Right atrium auricular region (tissue), 2 donors: Measurements from ENCODE around the gene CUL5. TPM values are rescaled to one million over a fixed set of nuclear protein-coding genes. Genes with fewer than 3 reads are reported as not detected.
A peak's percentile ranks its signal among the peaks of the same experiment; 100 is the strongest.
"Not testable (repeated sequence)": the region's sequence is repeated elsewhere in the genome, so short reads cannot be mapped to it uniquely, and the experiment has no call there.

ENCODE experiments used
- DNase-seq: peaks from one replicate; pipeline ENCODE4 v3.0.0-alpha.2; 2019; ENCODE audit warnings: low spot score
- H3K27ac ChIP-seq, 2 donors: fragments of 200-600 bp; sonication (generic); 1 replicate in 1 of 2; 2 replicates in 1 of 2; pipeline ENCODE4 v1.5.1; 2016 to 2019
- H3K27me3 ChIP-seq, 2 donors: fragments of 200-600 bp; sonication (generic); one replicate each; pipeline versions ENCODE4 v1.5.1 to v1.6.0; 2017 to 2019
- H3K36me3 ChIP-seq: fragments of 200-600 bp; sonication (generic); one replicate; pipeline ENCODE4 v1.5.1; 2016
- H3K4me1 ChIP-seq, 2 donors: fragments of 200-600 bp; sonication (generic); one replicate each; pipeline versions ENCODE4 v1.5.1 to v1.6.0; 2017 to 2019
- H3K4me3 ChIP-seq, 2 donors: fragments of 200-600 bp; sonication (generic); 1 replicate in 1 of 2; 2 replicates in 1 of 2; pipeline ENCODE4 v1.5.1; 2017 to 2019; ENCODE audit warnings: mild to moderate bottlenecking in 1 of 2, moderate library complexity in 1 of 2
- H3K9me3 ChIP-seq, 2 donors: fragments of 200-600 bp; sonication (generic); one replicate each; pipeline ENCODE4 v1.5.1; 2019
- CTCF ChIP-seq, 2 donors: fragments of 200-600 bp; sonication (generic); IDR thresholded peaks; one replicate each; pipeline ENCODE4 v1.5.1; 2019; ENCODE audit warnings: antibody characterized with exemption in 2 of 2
- total RNA-seq, 2 donors: library from RNA; depleted of rRNA; stranded (reverse); fragments of >200 nt; gene quantifications; one replicate each; pipeline ENCODE4 v1.1.0, GENCODE V29; 2016

The CUL5 gene
- total RNA-seq, 2 donors from 2014 or later, result 19.2 to 26.4 TPM

GRCh38 chr11:108101090-108101775, 92.5 kb downstream of the CUL5 start:
- Histone ChIP-seq H3K27me3 (no peaks in the 10 kb centered on the region), H3K9me3 (no peaks in the 10 kb centered on the region), H3K36me3 (peaks cover 32% of the 10 kb centered on the region), H3K4me3 (no peak overlapping the region), H3K4me1 (peaks cover 0 to 6% of the 10 kb centered on the region in 2 donors), H3K27ac (peak overlapping the region; percentile 57 to 60)
- DNase-seq, result no peak
- no peak for TF ChIP-seq CTCF (IDR thresholded peaks at IDR 0.05)

- H3K9me3 ChIP-seq, result no peaks in the 10 kb centered on the region
- no peak overlapping the region for H3K4me3 ChIP-seq
- no peak overlapping the region for H3K27ac ChIP-seq
- DNase-seq, result no peak
- peaks cover 0 to 15% of the 10 kb centered on the region in 2 donors for H3K4me1 ChIP-seq
- TF ChIP-seq CTCF (IDR thresholded peaks at IDR 0.05), result no peak
- no peaks in the 10 kb centered on the region for H3K36me3 ChIP-seq
- H3K27me3 ChIP-seq, result no peaks in the 10 kb centered on the region
Observed at GRCh38 chr11:108111126-108111525, 102.4 kb downstream of the CUL5 start.

- H3K4me1 ChIP-seq, result peaks cover 0 to 17% of the 10 kb centered on the region in 2 donors
- no peak overlapping the region for H3K4me3 ChIP-seq
- H3K27me3 ChIP-seq, result no peaks in the 10 kb centered on the region
- no peak for TF ChIP-seq CTCF (IDR thresholded peaks at IDR 0.05)
- no peak for DNase-seq
- H3K36me3 ChIP-seq, result no peaks in the 10 kb centered on the region
- no peak overlapping the region for H3K27ac ChIP-seq
- H3K9me3 ChIP-seq, result no peaks in the 10 kb centered on the region
Observed at GRCh38 chr11:108112057-108112456, 103.4 kb downstream of the CUL5 start.

GRCh38 chr11:108115500-108116140, 106.9 kb downstream of the CUL5 start:
- Histone ChIP-seq H3K27me3 (no peaks in the 10 kb centered on the region), H3K9me3 (no peaks in the 10 kb centered on the region), H3K27ac (peak overlapping the region; percentile 81 to 88), H3K4me3 (no peak overlapping the region), H3K36me3 (no peaks in the 10 kb centered on the region), H3K4me1 (peaks cover 0 to 17% of the 10 kb centered on the region in 2 donors)
- DNase-seq, result peak; percentile 95
- TF ChIP-seq CTCF (IDR thresholded peaks at IDR 0.05), result no peak

- Histone ChIP-seq H3K27ac (no peak overlapping the region), H3K4me1 (peaks cover 0 to 30% of the 10 kb centered on the region in 2 donors), H3K9me3 (no peaks in the 10 kb centered on the region), H3K36me3 (no peaks in the 10 kb centered on the region), H3K4me3 (no peak overlapping the region), H3K27me3 (no peaks in the 10 kb centered on the region)
- DNase-seq, result no peak
- TF ChIP-seq CTCF (IDR thresholded peaks at IDR 0.05), result peak in 1 of 2 donors; percentile 66
Observed at GRCh38 chr11:108117746-108118371, 109.2 kb downstream of the CUL5 start.

GRCh38 chr11:108120936-108121273, 112.2 kb downstream of the CUL5 start:
- Histone ChIP-seq H3K4me3 (peak overlapping the region; percentile 70 to 72), H3K4me1 (peaks cover 0 to 44% of the 10 kb centered on the region in 2 donors)

More at GRCh38 chr11:108120936-108121273, 112.2 kb downstream of the CUL5 start:
- not testable (repeated sequence) for H3K9me3 ChIP-seq, H3K27me3 ChIP-seq, DNase-seq, H3K36me3 ChIP-seq
- peak overlapping the region; percentile 96 for H3K27ac ChIP-seq
